ENCODE data around the gene NRXN3. TPM values are rescaled to one million over a fixed set of nuclear protein-coding genes. Genes with fewer than 3 reads are reported as not detected.

NRXN3 gene
- total and polyA plus RNA-seq, 2 of the 4 experiments (the other 2 are of a cell fraction), result 4.8 to 25.1 TPM

GRCh38 chr14:79051742-79052141, 881.6 kb downstream of the NRXN3 start (continued):
- TF ChIP-seq CTCF (conservative IDR thresholded peaks at IDR 0.05; ENCODE audit: low read depth, low read length) (no peak), RCOR1 (IDR thresholded peaks at IDR 0.05; ENCODE audit: insufficient replicate concordance, low read length) (no peak)

DNA sequence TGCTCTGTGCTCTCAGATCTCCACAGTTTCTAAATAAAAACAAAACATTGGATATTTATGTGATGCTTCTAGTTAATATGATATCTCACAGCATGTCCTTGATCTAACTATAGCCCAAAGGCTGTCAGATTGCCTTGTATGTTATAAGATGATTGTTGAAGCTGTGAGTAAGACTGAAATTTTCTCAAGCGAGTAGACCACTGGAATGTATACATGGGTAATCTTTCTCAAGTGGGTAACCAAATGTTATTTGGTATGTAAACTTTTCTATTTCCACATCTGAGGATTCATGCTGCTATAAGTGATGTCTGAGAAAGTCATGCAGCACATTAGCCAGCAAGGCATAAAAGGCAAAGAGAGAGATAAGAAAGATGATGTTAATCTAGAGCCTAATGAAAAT, 886.7 kb downstream of the NRXN3 start:
- POLR2A ChIA-PET (ENCODE audit: unreplicated experiment), result no interaction called here
- peak; percentile 92 for ATAC-seq (ENCODE audit: low read depth)
- in situ Hi-C loops (cut with MboI; ENCODE audit: low sequenced_read_pairs), result no loop called here

More for the DNA sequence above, 886.7 kb downstream of the NRXN3 start:
- no peak overlapping the region for H3K27ac ChIP-seq (ENCODE audit: insufficient read depth, low read length)
- no peaks in the 10 kb centered on the region for H3K79me1 ChIP-seq (ENCODE audit: low read depth in 1 of 2, low read length in 2 of 2)
- H3K4me3 ChIP-seq (ENCODE audit: insufficient read depth, low read depth, low read length), result no peak overlapping the region
- peaks cover 2% of the 10 kb centered on the region; the same call in 1 of the 2 replicates for H3K9me3 ChIP-seq (ENCODE audit: control insufficient read depth, insufficient read depth, low read length)
- H2AK9ac ChIP-seq (replicated peaks; ENCODE audit: low read depth, low read length, poor library complexity), result no peak overlapping the region
- H3K23ac ChIP-seq (ENCODE audit: low read depth, low read length), result no peak overlapping the region
- H3K4me1 ChIP-seq (ENCODE audit: control insufficient read depth, insufficient read depth, low read length), result peaks cover 4% of the 10 kb centered on the region
- H3K36me3 ChIP-seq (ENCODE audit: control insufficient read depth, insufficient read depth, low read length), result no peaks in the 10 kb centered on the region
- no peak overlapping the region for H3K56ac ChIP-seq (ENCODE audit: extremely low read depth, insufficient read depth, low read length)
- DNase-seq, result peak; percentile 97
- no peak overlapping the region for H3K4ac ChIP-seq (ENCODE audit: low read depth, low read length)
- H3K4me2 ChIP-seq (ENCODE audit: low read depth, low read length), result peak overlapping the region; percentile 61; the same call in 1 of the 2 replicates
- no peak overlapping the region for H4K91ac ChIP-seq (ENCODE audit: insufficient read depth, low read depth, low read length)
- H2BK120ac ChIP-seq (ENCODE audit: low read depth, low read length), result no peak overlapping the region
- CTCF ChIA-PET, result interaction anchor here (0.6 kb wide), 1 partner anchor 624 kb away, joined by 5 read pairs; no protein-coding TSS in a partner anchor
- H3K14ac ChIP-seq (replicated peaks; ENCODE audit: low read depth, low read length), result no peak overlapping the region
- peaks cover 60% of the 10 kb centered on the region for H3K27me3 ChIP-seq (ENCODE audit: control insufficient read depth, insufficient read depth, low read length)
- H2BK15ac ChIP-seq (ENCODE audit: low read depth, low read length), result no peak overlapping the region
- no peak overlapping the region for H2AK5ac ChIP-seq (ENCODE audit: low read depth, low read length)
- H4K20me1 ChIP-seq (ENCODE audit: insufficient read depth, low read length), result peaks cover 10% of the 10 kb centered on the region; the same call in 1 of the 2 replicates
- H3K18ac ChIP-seq (ENCODE audit: low read depth, low read length), result no peak overlapping the region
- dilution Hi-C loops (cut with HindIII; ENCODE audit: low sequenced_read_pairs, unreplicated experiment) (no loop called here), intact Hi-C loops (cut with micrococcal nuclease) (no loop called here)
- H3K9ac ChIP-seq (ENCODE audit: low read depth, low read length), result no peak overlapping the region
- TF ChIP-seq RFX5 (IDR thresholded peaks at IDR 0.05; ENCODE audit: low read depth, low read length) (no peak), POLR2A (IDR thresholded peaks at IDR 0.05; ENCODE audit: low read depth, low read length) (no peak), BHLHE40 (IDR thresholded peaks at IDR 0.05; ENCODE audit: low read depth, low read length) (peak; percentile 80), CEBPB (IDR thresholded peaks at IDR 0.05; ENCODE audit: low read depth, low read length) (peak; percentile 90), CHD1 (IDR thresholded peaks at IDR 0.05; ENCODE audit: low read depth, low read length) (0 out of 2 replicates have a peak, but pooled peaks have one; percentile 31), FOS (IDR thresholded peaks at IDR 0.05; ENCODE audit: low read depth, low read length) (peak; percentile 84), MAFK (IDR thresholded peaks at IDR 0.05; ENCODE audit: low read depth, low read length) (peak; percentile 67), RCOR1 (IDR thresholded peaks at IDR 0.05; ENCODE audit: insufficient replicate concordance, low read length) (peak; percentile 93)
- no peak overlapping the region for H4K5ac ChIP-seq (ENCODE audit: low read depth, low read length)
- H3K9me1 ChIP-seq (ENCODE audit: insufficient read depth, low read length), result no peaks in the 10 kb centered on the region
- peak overlapping the region; percentile 41 for H2BK5ac ChIP-seq (ENCODE audit: low read depth, low read length, poor library complexity, severe bottlenecking)
- no peak overlapping the region for H4K8ac ChIP-seq (ENCODE audit: low read depth in 2 of 2, low read length in 2 of 2)
- no CpG with 5 or more reads among the region's 1 CpG for WGBS, 2 experiments (ENCODE audit: extremely low coverage in 2 of 2, insufficient read length in 1 of 2)
- no peak overlapping the region for H2AFZ ChIP-seq (replicated peaks; ENCODE audit: low read length, poor library complexity)
- H2BK20ac ChIP-seq (ENCODE audit: low read depth, low read length), result no peak overlapping the region
- no TSS peak for BruUV-seq (replicated peaks)

Data from IMR-90 (cell line).